Measurements from ENCODE around the gene RALB.

Gene RALB

GRCh38 chr2:120253021-120253882 lies 600 bp downstream of the RALB start:
- WGBS: under 1% methylated on average over 50 of the region's 60 CpGs
- peak overlapping the region; percentile 38 for H3K27ac ChIP-seq (ENCODE audit: low read length, poor library complexity, severe bottlenecking)
- H3K9ac ChIP-seq (ENCODE audit: low read length): peak overlapping the region; percentile 91
- peaks cover 15% of the 10 kb centered on the region for H3K4me1 ChIP-seq (ENCODE audit: control insufficient read depth, insufficient read depth, low read depth, low read length)
- peak overlapping the region; percentile 84 to 95 for H3K18ac ChIP-seq (ENCODE audit: low read depth in 1 of 2, low read length in 2 of 2)
- H3K23ac ChIP-seq (ENCODE audit: low read length in 2 of 2): peak overlapping the region; percentile 73 to 87
- peak overlapping the region; percentile 86 for H3K4me2 ChIP-seq (ENCODE audit: low read length, poor library complexity, severe bottlenecking)
- peak overlapping the region in 1 of 2 experiments; percentile 1 for H2BK12ac ChIP-seq (ENCODE audit: low read length in 2 of 2)
- DNase-seq: peak; percentile 89
- no peaks in the 10 kb centered on the region for H3K9me3 ChIP-seq (ENCODE audit: control insufficient read depth, low read length)
- peak overlapping the region; percentile 90 for H2BK15ac ChIP-seq (ENCODE audit: low read depth, poor library complexity, severe bottlenecking)
- peaks cover 10% of the 10 kb centered on the region for H3K79me1 ChIP-seq (replicated peaks; ENCODE audit: low read length, poor library complexity, severe bottlenecking)
- peaks cover 2 to 12% of the 10 kb centered on the region in 2 experiments for H3K27me3 ChIP-seq (ENCODE audit: control insufficient read depth in 1 of 2, insufficient read depth in 1 of 2, low read length in 2 of 2)
- H3K14ac ChIP-seq (ENCODE audit: low read length in 2 of 2): peak overlapping the region in 1 of 2 experiments; percentile 72
- peak overlapping the region; percentile 98 for H2BK120ac ChIP-seq (ENCODE audit: low read depth, low read length)
- peak overlapping the region; percentile 87 to 96 for H3K4me3 ChIP-seq (ENCODE audit: insufficient read depth in 1 of 2, low read depth in 1 of 2, low read length in 2 of 2)
- H4K8ac ChIP-seq (ENCODE audit: low read length): peak overlapping the region; percentile 81
- peak overlapping the region; percentile 87 for H2AFZ ChIP-seq (ENCODE audit: low read depth, low read length)
- H3K4ac ChIP-seq (ENCODE audit: low read depth in 1 of 2, low read length in 2 of 2): peak overlapping the region; percentile 92 to 95
- peak overlapping the region; percentile 97 for H4K91ac ChIP-seq (ENCODE audit: low read length)
- peaks cover 3% of the 10 kb centered on the region in 2 experiments for H3K36me3 ChIP-seq (ENCODE audit: control insufficient read depth in 1 of 2, insufficient read depth in 2 of 2, low read depth in 1 of 2, low read length in 2 of 2)
- H2BK5ac ChIP-seq (ENCODE audit: low read depth, low read length, poor library complexity, severe bottlenecking): peak overlapping the region; percentile 39
- H2AK5ac ChIP-seq (ENCODE audit: low read length, severe bottlenecking): no peak overlapping the region

- Histone ChIP-seq H2AK5ac (ENCODE audit: low read length, severe bottlenecking) (no peak overlapping the region), H3K27me3 (ENCODE audit: control insufficient read depth in 1 of 2, insufficient read depth in 1 of 2, low read length in 2 of 2) (peaks cover 0 to 12% of the 10 kb centered on the region in 2 experiments), H3K4me3 (ENCODE audit: insufficient read depth in 1 of 2, low read depth in 1 of 2, low read length in 2 of 2) (peak overlapping the region in 1 of 2 experiments; percentile 96), H3K4ac (ENCODE audit: low read depth in 1 of 2, low read length in 2 of 2) (no peak overlapping the region), H2BK12ac (ENCODE audit: low read length in 2 of 2) (no peak overlapping the region), H3K14ac (ENCODE audit: low read length in 2 of 2) (no peak overlapping the region), H3K79me1 (replicated peaks; ENCODE audit: low read length, poor library complexity, severe bottlenecking) (peaks cover 14% of the 10 kb centered on the region), H3K4me2 (ENCODE audit: low read length, poor library complexity, severe bottlenecking) (peak overlapping the region; percentile 86), H4K8ac (ENCODE audit: low read length) (no peak overlapping the region), H2AFZ (ENCODE audit: low read depth, low read length) (no peak overlapping the region), H2BK5ac (ENCODE audit: low read depth, low read length, poor library complexity, severe bottlenecking) (no peak overlapping the region), H3K27ac (ENCODE audit: low read length, poor library complexity, severe bottlenecking) (no peak overlapping the region), H3K4me1 (ENCODE audit: control insufficient read depth, insufficient read depth, low read depth, low read length) (peaks cover 15% of the 10 kb centered on the region), H2BK15ac (ENCODE audit: low read depth, poor library complexity, severe bottlenecking) (no peak overlapping the region), H4K91ac (ENCODE audit: low read length) (no peak overlapping the region), H3K18ac (ENCODE audit: low read depth in 1 of 2, low read length in 2 of 2) (no peak overlapping the region), H3K9me3 (ENCODE audit: control insufficient read depth, low read length) (no peaks in the 10 kb centered on the region), H3K36me3 (ENCODE audit: control insufficient read depth in 1 of 2, insufficient read depth in 2 of 2, low read depth in 1 of 2, low read length in 2 of 2) (peaks cover 5 to 6% of the 10 kb centered on the region in 2 experiments), H3K23ac (ENCODE audit: low read length in 2 of 2) (no peak overlapping the region), H3K9ac (ENCODE audit: low read length) (peak overlapping the region; percentile 91), H2BK120ac (ENCODE audit: low read depth, low read length) (no peak overlapping the region)
- WGBS: 90% methylated on average over 8 of the region's 8 CpGs
- DNase-seq: peak; percentile 41
These were observed 1.5 kb downstream of the RALB start for GRCh38 chr2:120254178-120254577.

- H3K9ac ChIP-seq (ENCODE audit: low read length): no peak overlapping the region
- H3K4me1 ChIP-seq (ENCODE audit: control insufficient read depth, insufficient read depth, low read depth, low read length): peaks cover 15% of the 10 kb centered on the region
- no peak overlapping the region for H3K4me2 ChIP-seq (ENCODE audit: low read length, poor library complexity, severe bottlenecking)
- H4K91ac ChIP-seq (ENCODE audit: low read length): no peak overlapping the region
- H2BK5ac ChIP-seq (ENCODE audit: low read depth, low read length, poor library complexity, severe bottlenecking): no peak overlapping the region
- no peak overlapping the region for H3K27ac ChIP-seq (ENCODE audit: low read length, poor library complexity, severe bottlenecking)
- peaks cover 5 to 6% of the 10 kb centered on the region in 2 experiments for H3K36me3 ChIP-seq (ENCODE audit: control insufficient read depth in 1 of 2, insufficient read depth in 2 of 2, low read depth in 1 of 2, low read length in 2 of 2)
- no peak overlapping the region for H3K18ac ChIP-seq (ENCODE audit: low read depth in 1 of 2, low read length in 2 of 2)
- no peak overlapping the region for H2BK15ac ChIP-seq (ENCODE audit: low read depth, poor library complexity, severe bottlenecking)
- H2BK12ac ChIP-seq (ENCODE audit: low read length in 2 of 2): no peak overlapping the region
- H4K8ac ChIP-seq (ENCODE audit: low read length): no peak overlapping the region
- peaks cover 0 to 9% of the 10 kb centered on the region in 2 experiments for H3K27me3 ChIP-seq (ENCODE audit: control insufficient read depth in 1 of 2, insufficient read depth in 1 of 2, low read length in 2 of 2)
- no peak overlapping the region for H2AFZ ChIP-seq (ENCODE audit: low read depth, low read length)
- no peaks in the 10 kb centered on the region for H3K9me3 ChIP-seq (ENCODE audit: control insufficient read depth, low read length)
- no peak overlapping the region for H3K23ac ChIP-seq (ENCODE audit: low read length in 2 of 2)
- no peak for DNase-seq
- H3K4me3 ChIP-seq (ENCODE audit: insufficient read depth in 1 of 2, low read depth in 1 of 2, low read length in 2 of 2): peak overlapping the region in 1 of 2 experiments; percentile 96
- H2BK120ac ChIP-seq (ENCODE audit: low read depth, low read length): no peak overlapping the region
- H3K4ac ChIP-seq (ENCODE audit: low read depth in 1 of 2, low read length in 2 of 2): no peak overlapping the region
- no peak overlapping the region for H3K14ac ChIP-seq (ENCODE audit: low read length in 2 of 2)
- H3K79me1 ChIP-seq (replicated peaks; ENCODE audit: low read length, poor library complexity, severe bottlenecking): peaks cover 14% of the 10 kb centered on the region
- 91% methylated on average over 6 of the region's 6 CpGs for WGBS
- H2AK5ac ChIP-seq (ENCODE audit: low read length, severe bottlenecking): no peak overlapping the region
These were observed 2.4 kb downstream of the RALB start for GRCh38 chr2:120255071-120255470.

GRCh38 chr2:120255986-120256650 lies 3.5 kb downstream of the RALB start:
- WGBS: 67% methylated on average over 7 of the region's 9 CpGs
- Histone ChIP-seq H3K9ac (ENCODE audit: low read length) (no peak overlapping the region), H3K18ac (ENCODE audit: low read depth in 1 of 2, low read length in 2 of 2) (no peak overlapping the region)

More at GRCh38 chr2:120255986-120256650, 3.5 kb downstream of the RALB start:
- no peak for DNase-seq
- H3K27ac ChIP-seq (ENCODE audit: low read length, poor library complexity, severe bottlenecking): no peak overlapping the region
- H2BK120ac ChIP-seq (ENCODE audit: low read depth, low read length): no peak overlapping the region
- H3K4me1 ChIP-seq (ENCODE audit: control insufficient read depth, insufficient read depth, low read depth, low read length): peaks cover 15% of the 10 kb centered on the region
- no peak overlapping the region for H2BK12ac ChIP-seq (ENCODE audit: low read length in 2 of 2)
- peaks cover 0 to 1% of the 10 kb centered on the region in 2 experiments for H3K27me3 ChIP-seq (ENCODE audit: control insufficient read depth in 1 of 2, insufficient read depth in 1 of 2, low read length in 2 of 2)
- no peak overlapping the region for H3K4ac ChIP-seq (ENCODE audit: low read depth in 1 of 2, low read length in 2 of 2)
- peaks cover 22% of the 10 kb centered on the region for H3K79me1 ChIP-seq (replicated peaks; ENCODE audit: low read length, poor library complexity, severe bottlenecking)
- peaks cover 6 to 8% of the 10 kb centered on the region in 2 experiments for H3K36me3 ChIP-seq (ENCODE audit: control insufficient read depth in 1 of 2, insufficient read depth in 2 of 2, low read depth in 1 of 2, low read length in 2 of 2)
- no peak overlapping the region for H2AK5ac ChIP-seq (ENCODE audit: low read length, severe bottlenecking)
- no peak overlapping the region for H2BK5ac ChIP-seq (ENCODE audit: low read depth, low read length, poor library complexity, severe bottlenecking)
- H3K14ac ChIP-seq (ENCODE audit: low read length in 2 of 2): no peak overlapping the region
- H2AFZ ChIP-seq (ENCODE audit: low read depth, low read length): no peak overlapping the region
- H4K91ac ChIP-seq (ENCODE audit: low read length): no peak overlapping the region
- peak overlapping the region; percentile 4 for H2BK15ac ChIP-seq (ENCODE audit: low read depth, poor library complexity, severe bottlenecking)
- no peak overlapping the region for H4K8ac ChIP-seq (ENCODE audit: low read length)
- H3K23ac ChIP-seq (ENCODE audit: low read length in 2 of 2): no peak overlapping the region
- no peak overlapping the region for H3K4me3 ChIP-seq (ENCODE audit: insufficient read depth in 1 of 2, low read depth in 1 of 2, low read length in 2 of 2)
- no peaks in the 10 kb centered on the region for H3K9me3 ChIP-seq (ENCODE audit: control insufficient read depth, low read length)
- no peak overlapping the region for H3K4me2 ChIP-seq (ENCODE audit: low read length, poor library complexity, severe bottlenecking)

All from mesenchymal stem cell (in vitro differentiated cells and primary cell).